SU-DHL-6 (cell line): ENCODE data around the gene POLR3GL.
"Not testable (repeated sequence)": the region's sequence is repeated elsewhere in the genome, so short reads cannot be mapped to it uniquely, and the experiment has no call there.

Experiments used
- H2AFZ ChIP-seq: fragments of 200-600 bp; sonication (generic); 2 replicates; pipeline ENCODE4 v1.6.1; 2014; ENCODE audit warnings: low read depth, mild to moderate bottlenecking, moderate library complexity, mixed read lengths, antibody characterized with exemption, low read length; ENCODE audit not compliant: severe bottlenecking
- H3F3A ChIP-seq: fragments of 200-600 bp; shearing (Covaris generic); 2 replicates; pipeline ENCODE4 v1.6.0; 2016; ENCODE audit warnings: antibody characterized with exemption, mild to moderate bottlenecking; ENCODE audit not compliant: insufficient read depth
- H3K27ac ChIP-seq: fragments of 200-600 bp; sonication (generic); 2 replicates; pipeline ENCODE4 v1.5.1; 2016; ENCODE audit warnings: low read depth, mild to moderate bottlenecking, low read length, moderate library complexity, mixed read lengths
- H3K27me3 ChIP-seq: fragments of 200-600 bp; sonication (generic), shearing (Covaris generic); 2 replicates; pipeline ENCODE4 v1.6.0; 2014; ENCODE audit warnings: mild to moderate bottlenecking, low read length
- H3K36me3 ChIP-seq: fragments of 200-600 bp; sonication (generic); 2 replicates; pipeline ENCODE4 v1.6.1; 2014; ENCODE audit warnings: mild to moderate bottlenecking, low read length, mixed read lengths
- H3K4me2 ChIP-seq: fragments of 300-600, 200-600 bp; shearing (Covaris generic), sonication (generic); 2 replicates; pipeline ENCODE4 v1.6.0; 2014; ENCODE audit warnings: low read length, low read depth, mild to moderate bottlenecking; ENCODE audit not compliant: poor library complexity, severe bottlenecking
- H3K4me3 ChIP-seq: fragments of 200-600 bp; sonication (generic); 2 replicates; pipeline ENCODE4 v1.5.1; 2014; ENCODE audit warnings: antibody characterized with exemption, low read length, mild to moderate bottlenecking, mixed read lengths; ENCODE audit not compliant: insufficient read depth, poor library complexity, severe bottlenecking
- H3K79me2 ChIP-seq: fragments of 200-600 bp; sonication (generic); 2 replicates; pipeline ENCODE4 v1.6.1; 2014; ENCODE audit warnings: mild to moderate bottlenecking, low read length, moderate library complexity; ENCODE audit not compliant: insufficient read depth
- H3K9ac ChIP-seq: fragments of 200-600 bp; sonication (generic); 2 replicates; pipeline ENCODE4 v1.7.0; 2014; ENCODE audit warnings: mild to moderate bottlenecking, low read length
- H3K9me2 ChIP-seq: fragments of 200-600 bp; sonication (generic); replicated peaks from 2 replicates; pipeline ENCODE4 v1.6.1; 2014; ENCODE audit warnings: low read length; ENCODE audit not compliant: insufficient read depth
- H3K9me3 ChIP-seq: fragments of 200-600 bp; sonication (generic); 2 replicates; pipeline ENCODE4 v1.6.1; 2014; ENCODE audit warnings: low read length, mixed read lengths; ENCODE audit not compliant: insufficient read depth
- H4K20me1 ChIP-seq: fragments of 200-600 bp; sonication (generic); 2 replicates; pipeline ENCODE4 v1.6.1; 2014; ENCODE audit warnings: low read depth, mild to moderate bottlenecking, antibody characterized with exemption, low read length, moderate library complexity, mixed read lengths
- EZH2phosphoT487 ChIP-seq: fragments of 200-600 bp; sonication (generic), shearing (Covaris generic); conservative IDR thresholded peaks from 2 replicates; pipeline ENCODE4 v1.6.1; 2018; ENCODE audit warnings: mild to moderate bottlenecking, antibody characterized with exemption, low read length, moderate library complexity, mixed read lengths
- TF ChIP-seq, protein P1 (sequence below): fragments of 200-600 bp; sonication (generic); IDR thresholded peaks from one replicate; pipeline ENCODE4 v1.5.1; 2017; ENCODE audit warnings: antibody characterized with exemption, mild to moderate bottlenecking, low read length, moderate library complexity; ENCODE audit not compliant: insufficient read depth, poor library complexity, severe bottlenecking

POLR3GL gene

DNA sequence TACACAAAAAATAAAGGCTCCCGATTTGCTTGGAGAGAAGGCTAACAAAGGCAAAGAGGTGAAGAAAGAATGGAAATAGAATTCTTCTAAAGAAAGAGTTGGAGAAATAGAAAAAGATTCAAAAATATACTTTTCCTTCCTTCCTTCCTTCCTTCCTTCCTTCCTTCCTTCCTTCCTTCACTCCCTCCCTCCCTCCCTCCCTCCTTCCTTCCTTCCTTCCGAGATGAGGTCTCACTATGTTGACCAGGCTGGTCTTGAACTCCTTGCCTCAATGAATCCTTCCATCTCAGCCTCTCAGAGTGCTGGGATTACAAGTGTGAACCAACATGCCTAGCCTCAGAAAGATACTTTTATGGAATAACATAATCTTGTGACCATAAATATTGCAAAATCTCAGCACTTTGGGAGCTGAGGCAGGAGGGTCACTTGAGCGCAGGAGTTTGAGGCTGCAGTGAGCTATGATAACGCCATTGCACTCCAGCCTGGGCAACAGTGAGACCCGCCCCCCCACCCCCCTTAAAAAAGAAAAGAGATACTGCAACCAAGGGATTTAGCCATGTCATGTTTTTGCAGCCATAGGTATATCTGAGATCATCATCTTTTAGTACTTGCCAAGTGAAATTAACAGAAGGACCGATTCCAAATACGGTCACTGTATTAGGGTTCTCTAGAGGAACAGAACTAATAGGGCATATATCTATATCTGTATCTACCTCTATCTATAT is 58.1 kb downstream of the POLR3GL start:
- no peaks in the 10 kb centered on the region for H3K9me2 ChIP-seq
- H3K79me2 ChIP-seq: no peaks in the 10 kb centered on the region
- no peaks in the 10 kb centered on the region for H3K9me3 ChIP-seq
- H3F3A ChIP-seq: no peaks in the 10 kb centered on the region
- no peak overlapping the region for H3K27ac ChIP-seq
- H2AFZ ChIP-seq: no peak overlapping the region
- no peak overlapping the region for H3K4me2 ChIP-seq
- no peak overlapping the region for H3K9ac ChIP-seq
- no peaks in the 10 kb centered on the region for H4K20me1 ChIP-seq
- no peak for TF ChIP-seq EZH2phosphoT487
- TF ChIP-seq, protein P1, sequence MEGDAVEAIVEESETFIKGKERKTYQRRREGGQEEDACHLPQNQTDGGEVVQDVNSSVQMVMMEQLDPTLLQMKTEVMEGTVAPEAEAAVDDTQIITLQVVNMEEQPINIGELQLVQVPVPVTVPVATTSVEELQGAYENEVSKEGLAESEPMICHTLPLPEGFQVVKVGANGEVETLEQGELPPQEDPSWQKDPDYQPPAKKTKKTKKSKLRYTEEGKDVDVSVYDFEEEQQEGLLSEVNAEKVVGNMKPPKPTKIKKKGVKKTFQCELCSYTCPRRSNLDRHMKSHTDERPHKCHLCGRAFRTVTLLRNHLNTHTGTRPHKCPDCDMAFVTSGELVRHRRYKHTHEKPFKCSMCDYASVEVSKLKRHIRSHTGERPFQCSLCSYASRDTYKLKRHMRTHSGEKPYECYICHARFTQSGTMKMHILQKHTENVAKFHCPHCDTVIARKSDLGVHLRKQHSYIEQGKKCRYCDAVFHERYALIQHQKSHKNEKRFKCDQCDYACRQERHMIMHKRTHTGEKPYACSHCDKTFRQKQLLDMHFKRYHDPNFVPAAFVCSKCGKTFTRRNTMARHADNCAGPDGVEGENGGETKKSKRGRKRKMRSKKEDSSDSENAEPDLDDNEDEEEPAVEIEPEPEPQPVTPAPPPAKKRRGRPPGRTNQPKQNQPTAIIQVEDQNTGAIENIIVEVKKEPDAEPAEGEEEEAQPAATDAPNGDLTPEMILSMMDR: no peak
- no peaks in the 10 kb centered on the region for H3K36me3 ChIP-seq
- no peak overlapping the region for H3K4me3 ChIP-seq
- no peaks in the 10 kb centered on the region for H3K27me3 ChIP-seq

DNA sequence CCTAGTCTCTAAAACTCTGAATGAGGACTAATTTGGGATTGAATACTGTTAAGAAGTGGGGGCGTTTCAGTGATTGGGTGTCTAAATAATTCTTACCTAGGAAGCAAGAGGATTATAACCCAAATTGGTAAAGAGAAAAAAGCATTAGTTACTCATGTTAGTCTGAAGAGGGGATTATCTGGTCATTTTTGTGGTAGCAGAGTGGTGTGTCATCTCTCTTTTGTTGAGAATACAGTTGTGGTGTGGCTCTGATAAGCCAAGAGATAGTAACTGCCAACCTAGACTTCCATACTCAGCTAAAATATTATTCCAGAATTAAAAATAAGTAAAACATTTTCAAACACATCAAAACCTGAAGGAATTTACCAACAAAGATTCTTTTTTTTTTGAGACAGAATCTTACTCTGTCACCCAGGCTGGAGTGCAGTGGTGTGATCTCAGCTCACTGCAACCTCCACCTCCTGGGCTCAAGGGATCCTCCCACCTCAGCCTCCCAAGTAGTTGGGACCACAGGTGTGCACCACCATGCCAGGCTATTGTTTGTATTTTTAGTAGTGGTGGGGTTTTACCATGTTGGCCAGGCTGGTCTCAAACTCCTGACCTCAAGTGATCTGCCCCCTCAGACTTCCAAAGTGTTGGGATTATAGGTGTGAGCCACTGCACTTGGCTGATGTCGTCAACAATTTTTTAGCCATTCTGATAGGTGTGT is 61.5 kb downstream of the POLR3GL start:
- not testable (repeated sequence) for H3K79me2 ChIP-seq, H3K4me3 ChIP-seq, H3K27ac ChIP-seq, H3K27me3 ChIP-seq, H3K36me3 ChIP-seq, H3K9me2 ChIP-seq, H4K20me1 ChIP-seq, H3F3A ChIP-seq, H3K9ac ChIP-seq, H3K9me3 ChIP-seq, H2AFZ ChIP-seq, H3K4me2 ChIP-seq

DNA sequence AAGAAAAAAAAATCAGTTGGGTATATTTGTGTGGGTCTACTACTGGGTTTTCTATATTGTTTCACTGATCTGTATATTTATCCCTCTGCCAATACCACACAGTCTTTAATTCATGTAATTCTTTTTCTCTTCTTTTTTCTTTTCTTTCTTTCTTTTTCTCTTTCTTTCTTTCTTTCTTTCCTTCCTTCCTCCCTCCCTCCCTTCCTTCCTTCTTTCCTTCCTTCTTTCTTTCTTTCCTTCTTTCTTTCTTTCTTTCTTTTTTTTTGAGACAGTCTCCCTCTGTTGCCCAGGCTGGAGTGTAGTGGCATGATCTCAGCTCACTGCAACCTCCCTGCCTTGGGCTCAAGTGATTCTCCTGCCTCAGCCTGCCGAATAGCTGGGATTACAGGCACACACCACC is 62.2 kb downstream of the POLR3GL start:
- not testable (repeated sequence) for H4K20me1 ChIP-seq, H3K79me2 ChIP-seq, H3K9ac ChIP-seq, H3K9me3 ChIP-seq, H3K27ac ChIP-seq, H3K9me2 ChIP-seq, H3K36me3 ChIP-seq, H2AFZ ChIP-seq, H3K4me2 ChIP-seq, H3F3A ChIP-seq, H3K27me3 ChIP-seq, H3K4me3 ChIP-seq
